OCI-M2 (cell line): ENCODE results near the gene SEC62.
"Not testable (repeated sequence)": the region's sequence is repeated elsewhere in the genome, so short reads cannot be mapped to it uniquely, and the experiment has no call there.

Source experiments
- DNase-seq: peaks from one replicate; lab custom pipeline; 2025; ENCODE audit not compliant: unreplicated experiment; lab: John Stamatoyannopoulos, UW

Gene SEC62

DNA sequence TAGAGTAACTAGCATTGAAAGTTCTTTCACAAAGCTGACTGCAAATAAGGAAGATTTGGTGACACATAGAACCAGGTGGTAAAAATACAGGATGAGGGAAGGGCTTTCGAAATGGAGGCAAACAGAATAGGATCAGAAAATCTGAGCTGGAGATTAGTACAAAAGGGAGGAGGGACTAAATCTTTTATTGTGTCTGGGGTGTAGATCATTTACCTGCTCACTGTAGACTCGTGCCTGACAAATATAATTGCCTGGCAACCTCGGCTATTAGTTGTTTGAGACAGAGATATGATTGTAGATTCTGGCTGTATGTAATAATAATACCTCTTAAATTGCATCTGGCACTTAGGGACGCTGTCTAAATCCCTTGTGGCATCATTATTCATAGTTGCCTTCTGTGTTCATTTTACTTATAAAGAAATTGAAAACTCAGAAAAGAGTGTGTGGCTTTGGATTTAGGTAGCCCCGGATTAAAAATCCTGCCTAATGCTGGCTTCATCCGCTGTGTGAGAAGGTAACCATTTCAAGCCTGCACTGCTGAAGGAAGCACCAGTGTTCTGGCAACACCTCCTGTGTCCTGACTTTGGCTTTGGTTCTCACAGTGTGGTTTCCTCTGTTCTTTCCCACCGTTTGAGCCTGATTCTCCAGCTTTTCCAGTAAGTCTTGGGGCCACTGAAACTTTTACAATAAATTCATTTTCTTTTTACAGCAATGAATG lies 46.2 kb downstream of the SEC62 start:
- DNase-seq, result no peak

DNA sequence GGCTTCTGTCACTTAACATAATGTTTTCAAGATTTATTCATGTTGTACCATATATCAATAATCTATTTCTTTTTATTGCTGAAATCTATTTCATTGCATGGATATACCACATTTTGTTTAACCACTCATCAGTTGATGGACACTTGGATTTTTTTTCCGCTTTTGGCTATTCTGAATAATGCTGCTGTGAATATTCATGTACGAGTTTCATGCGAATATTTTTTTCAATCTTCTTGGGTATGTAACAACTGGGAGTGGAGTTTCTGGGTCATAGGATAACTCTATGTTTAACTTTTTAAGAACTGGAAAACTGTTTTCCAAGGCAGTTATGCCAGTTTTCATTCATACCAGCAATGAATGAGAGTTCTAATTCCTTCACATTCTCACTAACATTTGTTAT lies 49.5 kb downstream of the SEC62 start:
- DNase-seq, result no peak

DNA sequence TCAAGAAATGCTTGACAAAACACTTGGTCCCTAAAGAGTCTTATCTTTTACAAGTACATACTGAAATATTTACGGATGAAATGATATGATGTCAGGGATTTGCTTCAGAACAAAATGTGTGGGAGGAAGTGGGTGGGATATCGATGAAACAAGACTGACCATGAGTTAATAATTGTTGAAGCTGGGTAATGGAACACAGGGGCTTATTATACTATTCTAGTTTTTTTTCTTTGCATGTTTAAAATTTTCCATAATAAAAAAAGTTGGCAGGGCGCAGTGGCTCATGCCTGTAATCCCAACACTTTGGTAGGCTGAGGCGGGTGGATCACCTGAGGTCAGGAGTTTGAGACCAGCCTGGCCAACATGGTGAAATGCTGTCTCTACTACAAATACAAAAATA lies 52.7 kb downstream of the SEC62 start:
- not testable (repeated sequence) for DNase-seq

GRCh38 chr3:170021083-170021482 lies 54.5 kb downstream of the SEC62 start:
- DNase-seq, result no peak

GRCh38 chr3:170022336-170022735 lies 55.7 kb downstream of the SEC62 start:
- no peak for DNase-seq

DNA sequence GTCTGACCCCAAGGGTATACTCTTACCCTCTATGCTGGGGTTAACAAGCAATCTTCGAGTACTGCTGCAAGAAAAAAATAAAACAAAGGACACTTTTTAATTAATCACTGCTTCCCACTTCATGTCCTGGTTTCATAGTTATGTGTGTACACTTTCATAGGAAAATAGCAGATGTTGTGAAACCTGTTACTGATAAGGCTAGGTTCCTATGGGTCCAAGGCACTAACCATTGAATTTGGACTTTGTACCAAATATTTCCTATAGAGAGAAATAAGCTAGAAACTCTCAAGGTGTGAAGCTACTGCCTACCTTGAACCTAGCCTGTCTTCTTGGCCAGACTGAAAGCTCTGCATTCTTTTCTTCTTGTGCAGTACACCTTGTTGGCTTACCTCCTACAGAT lies 56.6 kb downstream of the SEC62 start:
- DNase-seq, result no peak

GRCh38 chr3:170024581-170024980 lies 58.0 kb downstream of the SEC62 start:
- no peak for DNase-seq

- DNase-seq, result no peak
Measured at GRCh38 chr3:170027233-170028102, 60.9 kb downstream of the SEC62 start.

DNA sequence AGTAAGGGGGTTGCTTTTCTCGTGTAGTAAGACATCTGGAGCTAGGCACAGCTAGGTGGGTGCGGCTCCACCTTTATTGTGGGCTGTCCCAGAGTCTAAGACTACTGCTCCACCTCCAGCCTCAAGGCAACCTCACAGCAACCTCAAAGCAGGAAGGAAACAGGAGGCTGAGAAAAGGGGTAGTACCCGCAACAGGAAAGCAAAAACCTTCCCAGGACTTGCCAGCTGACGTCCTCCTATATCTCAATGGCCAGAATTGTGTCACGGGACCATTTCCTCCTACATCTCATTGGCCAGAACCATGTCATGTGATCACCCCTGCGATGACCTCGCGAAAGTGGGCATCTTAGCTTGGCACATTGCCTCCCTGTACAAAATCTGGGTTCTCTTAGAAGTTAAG lies 66.9 kb downstream of the SEC62 start:
- DNase-seq, result no peak

DNA sequence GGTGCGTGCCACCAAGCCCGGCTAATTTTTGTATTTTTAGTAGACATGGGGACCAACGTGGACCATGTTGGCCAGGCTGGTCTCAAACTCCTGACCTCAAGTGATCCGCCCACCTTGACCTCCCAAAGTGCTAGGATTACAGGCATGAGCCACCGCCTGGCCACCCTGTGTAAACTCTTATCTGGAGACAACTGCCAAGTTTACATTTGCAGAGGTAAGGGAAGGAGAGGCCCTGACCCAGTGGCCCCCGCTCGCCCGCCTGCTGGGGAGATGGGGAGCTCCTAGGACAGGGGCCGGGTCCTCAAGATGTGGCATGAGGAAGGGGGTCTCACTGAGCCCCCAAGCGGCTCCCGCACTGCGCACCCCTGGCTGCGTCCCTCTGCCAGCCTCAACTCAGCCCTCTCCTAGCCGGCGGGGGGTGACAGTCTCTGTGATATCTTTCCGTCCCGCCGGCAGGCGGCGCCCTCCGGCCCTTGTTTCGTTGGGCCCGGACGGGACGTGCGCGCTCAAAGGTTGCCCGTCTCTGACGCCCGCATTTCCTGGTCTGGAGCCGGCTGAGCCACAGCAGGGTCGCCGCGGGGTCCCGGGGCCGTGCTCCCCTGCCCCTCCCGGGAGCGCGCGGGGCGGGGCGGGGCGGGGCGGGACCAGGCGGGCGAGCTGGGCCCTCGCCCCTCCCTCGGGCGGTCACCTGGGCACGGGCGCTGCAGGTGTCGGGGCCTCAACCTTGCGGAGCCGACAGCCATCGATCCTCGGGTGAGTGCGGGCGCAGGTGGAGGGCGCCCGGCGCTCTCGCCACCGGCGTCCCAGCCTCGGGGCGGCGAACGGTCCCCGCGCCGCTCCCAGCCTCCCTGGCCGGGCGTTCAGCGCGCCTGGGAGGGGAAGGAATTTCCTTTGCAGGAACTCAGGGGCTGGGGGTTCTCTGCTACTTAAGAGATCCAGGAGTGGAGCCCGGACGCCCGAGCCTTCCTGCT lies 71.1 kb downstream of the SEC62 start, which contains the start of gene GPR160:
TSS of gene GPR160 (plus strand) at position 533 of the 971 bp plus-strand sequence. CDS start 45,978 bp downstream, outside the sequence.
- DNase-seq, result peak; percentile 38

DNA sequence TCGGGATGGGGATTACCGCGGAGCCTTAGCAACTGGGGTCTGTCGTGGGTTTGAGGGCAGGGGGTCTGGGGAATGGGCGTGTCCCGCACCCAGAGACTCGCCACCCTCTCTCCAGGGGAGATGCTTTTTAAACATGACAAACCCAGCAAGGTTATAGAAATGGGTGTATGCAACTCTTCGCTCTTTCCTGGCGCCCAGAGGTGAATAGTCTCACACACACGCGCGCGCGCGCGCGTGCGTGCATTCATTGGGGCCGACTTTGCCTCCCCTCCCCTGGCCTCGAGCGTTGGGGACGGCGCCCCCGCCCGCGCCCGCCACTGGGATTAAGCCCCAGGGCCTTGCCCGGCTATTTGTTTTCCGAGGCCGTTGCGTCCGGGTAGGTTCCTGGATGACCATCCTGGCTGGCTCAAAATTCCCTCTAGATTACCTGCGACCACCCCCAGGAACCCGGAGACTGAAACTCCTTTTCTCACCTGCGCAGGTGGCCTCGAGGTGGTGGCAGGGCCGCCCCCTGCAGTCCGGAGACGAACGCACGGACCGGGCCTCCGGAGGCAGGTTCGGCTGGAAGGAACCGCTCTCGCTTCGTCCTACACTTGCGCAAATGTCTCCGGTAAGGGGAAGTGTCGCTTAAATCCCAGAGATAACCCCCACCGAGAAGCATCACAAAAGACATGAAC lies 72.0 kb downstream of the SEC62 start:
- DNase-seq, result no peak

DNA sequence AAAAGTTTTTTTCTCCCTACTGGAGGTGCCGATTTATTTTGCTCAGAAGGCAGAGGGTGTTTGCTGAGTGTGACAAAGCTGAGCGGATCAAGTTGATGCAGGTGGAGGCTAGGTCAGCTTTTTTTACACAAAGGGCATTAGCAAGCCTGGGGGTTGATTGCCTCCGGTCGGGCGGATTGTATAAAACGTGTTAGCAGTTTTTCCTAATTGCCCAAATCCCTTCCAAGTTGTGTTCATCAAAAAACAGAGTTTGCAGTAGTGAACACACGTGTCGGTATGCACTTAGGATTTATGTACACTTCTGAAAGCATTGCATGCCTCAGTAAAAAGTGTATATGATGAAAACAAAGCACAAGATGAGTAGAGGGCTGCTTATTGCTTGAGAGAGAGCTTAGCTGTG lies 73.8 kb downstream of the SEC62 start:
- DNase-seq, result no peak

DNA sequence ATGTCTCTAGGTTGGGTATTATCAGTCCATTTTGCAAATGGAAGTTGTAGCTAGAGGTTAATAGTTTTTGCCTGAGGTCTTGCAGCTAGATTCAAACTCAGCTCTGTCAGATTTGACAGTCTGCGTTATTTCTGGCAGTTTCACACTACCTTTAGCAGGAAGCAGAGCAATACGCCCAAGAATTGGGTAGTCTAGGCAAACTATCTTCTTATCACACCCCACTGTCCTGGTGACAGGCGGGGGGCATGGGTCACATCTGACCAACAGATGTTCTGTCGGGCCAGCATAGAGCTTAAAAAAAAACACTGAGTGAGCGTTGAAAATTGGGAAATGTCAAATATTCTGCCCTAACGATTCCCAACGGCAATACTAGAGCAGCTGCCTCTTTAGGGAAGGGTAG lies 76.9 kb downstream of the SEC62 start:
- DNase-seq, result no peak

DNA sequence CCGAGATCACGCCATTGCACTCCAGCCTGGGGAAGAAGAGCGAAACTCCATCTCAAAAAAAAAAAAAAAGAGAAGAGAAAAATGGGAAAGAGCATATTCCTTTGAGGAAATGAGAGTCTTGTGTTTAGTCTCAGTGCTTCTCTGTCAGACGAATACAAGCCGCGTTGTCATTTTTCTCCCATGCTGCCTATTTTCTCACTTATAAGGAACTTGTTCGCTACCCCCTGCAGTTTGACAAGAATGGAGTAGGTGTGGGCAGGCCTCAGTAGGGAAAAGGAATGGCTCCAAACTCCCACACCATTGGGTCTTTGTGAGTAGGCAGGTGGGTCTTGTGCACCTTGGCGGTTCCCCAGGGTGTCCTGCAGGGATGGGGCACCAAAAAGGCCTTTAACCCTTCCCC lies 77.7 kb downstream of the SEC62 start:
- no peak for DNase-seq

GRCh38 chr3:170044795-170045244 lies 78.2 kb downstream of the SEC62 start:
- no peak for DNase-seq

GRCh38 chr3:170046269-170047132 lies 79.9 kb downstream of the SEC62 start:
- no peak for DNase-seq

DNA sequence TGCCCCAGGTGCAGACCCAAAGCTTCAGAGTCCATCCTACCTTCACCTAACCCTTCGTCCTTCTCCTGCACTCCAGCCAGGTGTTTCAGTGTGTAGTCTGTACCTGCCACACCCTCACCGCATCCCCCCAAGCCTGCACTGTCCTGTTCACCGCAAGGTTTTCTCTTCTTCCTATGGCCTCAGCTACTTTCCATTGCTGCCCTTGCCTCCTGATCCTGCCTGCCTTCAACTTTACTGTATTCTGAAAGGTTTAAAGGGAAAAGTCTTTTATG lies 80.5 kb downstream of the SEC62 start:
- no peak for DNase-seq
